Measurements from ENCODE around the gene GPR32. TPM values are rescaled to one million over a fixed set of nuclear protein-coding genes. Genes with fewer than 3 reads are reported as not detected.
"Not testable (repeated sequence)": the region's sequence is repeated elsewhere in the genome, so short reads cannot be mapped to it uniquely, and the experiment has no call there.

The GPR32 gene
- total RNA-seq, 1 donor from 2014 or later: not detected

DNA sequence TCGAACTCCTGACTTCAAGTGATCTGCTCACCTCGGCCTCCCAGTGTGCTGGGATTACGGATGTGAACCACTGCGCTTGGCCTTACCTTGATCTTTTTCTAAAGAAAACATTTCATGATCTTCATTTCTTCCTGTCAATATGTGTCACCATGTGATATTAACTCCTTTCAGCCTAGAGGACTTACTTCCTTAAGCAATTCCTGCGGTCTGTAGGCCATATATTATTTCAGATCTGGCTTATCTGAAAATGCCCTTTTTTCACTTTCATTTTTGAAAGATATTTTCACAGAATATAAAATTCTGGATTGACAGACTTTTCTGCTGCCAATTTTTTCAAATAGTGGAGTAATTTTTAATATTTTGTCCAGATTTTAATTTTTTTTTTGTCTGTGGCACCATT lies 2.0 kb upstream of the GPR32 start:
- intact Hi-C loops (cut with DNase I): no loop called here
- no peak for DNase-seq
- TF ChIP-seq, protein P1, sequence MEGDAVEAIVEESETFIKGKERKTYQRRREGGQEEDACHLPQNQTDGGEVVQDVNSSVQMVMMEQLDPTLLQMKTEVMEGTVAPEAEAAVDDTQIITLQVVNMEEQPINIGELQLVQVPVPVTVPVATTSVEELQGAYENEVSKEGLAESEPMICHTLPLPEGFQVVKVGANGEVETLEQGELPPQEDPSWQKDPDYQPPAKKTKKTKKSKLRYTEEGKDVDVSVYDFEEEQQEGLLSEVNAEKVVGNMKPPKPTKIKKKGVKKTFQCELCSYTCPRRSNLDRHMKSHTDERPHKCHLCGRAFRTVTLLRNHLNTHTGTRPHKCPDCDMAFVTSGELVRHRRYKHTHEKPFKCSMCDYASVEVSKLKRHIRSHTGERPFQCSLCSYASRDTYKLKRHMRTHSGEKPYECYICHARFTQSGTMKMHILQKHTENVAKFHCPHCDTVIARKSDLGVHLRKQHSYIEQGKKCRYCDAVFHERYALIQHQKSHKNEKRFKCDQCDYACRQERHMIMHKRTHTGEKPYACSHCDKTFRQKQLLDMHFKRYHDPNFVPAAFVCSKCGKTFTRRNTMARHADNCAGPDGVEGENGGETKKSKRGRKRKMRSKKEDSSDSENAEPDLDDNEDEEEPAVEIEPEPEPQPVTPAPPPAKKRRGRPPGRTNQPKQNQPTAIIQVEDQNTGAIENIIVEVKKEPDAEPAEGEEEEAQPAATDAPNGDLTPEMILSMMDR (IDR thresholded peaks at IDR 0.05): no peak
- Histone ChIP-seq H3K4me1 (no peaks in the 10 kb centered on the region), H3K36me3 (no peaks in the 10 kb centered on the region), H3K27me3 (peaks cover 7% of the 10 kb centered on the region), H3K27ac (no peak overlapping the region), H3K4me3 (no peak overlapping the region), H3K9me3 (no peaks in the 10 kb centered on the region)
- no peak for ATAC-seq

DNA sequence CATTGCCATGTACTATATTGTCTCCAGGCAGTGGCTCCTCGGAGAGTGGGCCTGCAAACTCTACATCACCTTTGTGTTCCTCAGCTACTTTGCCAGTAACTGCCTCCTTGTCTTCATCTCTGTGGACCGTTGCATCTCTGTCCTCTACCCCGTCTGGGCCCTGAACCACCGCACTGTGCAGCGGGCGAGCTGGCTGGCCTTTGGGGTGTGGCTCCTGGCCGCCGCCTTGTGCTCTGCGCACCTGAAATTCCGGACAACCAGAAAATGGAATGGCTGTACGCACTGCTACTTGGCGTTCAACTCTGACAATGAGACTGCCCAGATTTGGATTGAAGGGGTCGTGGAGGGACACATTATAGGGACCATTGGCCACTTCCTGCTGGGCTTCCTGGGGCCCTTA lies 624 bp downstream of the GPR32 start:
- peaks cover 7% of the 10 kb centered on the region for H3K27me3 ChIP-seq
- TF ChIP-seq, protein P1 (IDR thresholded peaks at IDR 0.05): no peak
- no peak for DNase-seq

DNA sequence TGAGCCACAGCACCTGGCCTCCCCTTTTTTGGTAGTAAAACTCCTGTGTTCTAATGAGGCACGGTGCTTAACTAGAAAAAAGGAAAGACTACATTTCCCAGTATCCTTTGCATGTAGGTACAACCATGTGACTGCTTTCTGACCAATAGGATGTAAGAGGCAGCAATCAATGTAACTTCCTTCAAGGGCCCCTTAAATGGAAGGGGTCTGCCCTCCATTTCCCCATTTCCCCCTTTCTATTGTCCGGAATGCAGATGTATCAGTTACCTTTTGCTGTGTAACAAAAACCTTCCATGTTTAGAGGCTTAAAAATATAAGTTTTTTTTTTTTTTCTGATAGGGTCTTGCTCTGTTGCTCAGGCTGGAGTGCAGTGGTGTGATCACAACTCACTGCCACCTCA lies 2.2 kb downstream of the GPR32 start:
- no peak overlapping the region for H3K27ac ChIP-seq
- no peak for DNase-seq
- H3K9me3 ChIP-seq: no peaks in the 10 kb centered on the region
- intact Hi-C loops (cut with DNase I): no loop called here
- H3K4me3 ChIP-seq: no peak overlapping the region
- TF ChIP-seq, protein P1 (IDR thresholded peaks at IDR 0.05): no peak
- H3K36me3 ChIP-seq: no peaks in the 10 kb centered on the region
- no peak for ATAC-seq
- peaks cover 17% of the 10 kb centered on the region for H3K27me3 ChIP-seq
- H3K4me1 ChIP-seq: no peaks in the 10 kb centered on the region

More for the DNA sequence above, 624 bp downstream of the GPR32 start:
- ATAC-seq: no peak
- no peaks in the 10 kb centered on the region for H3K4me1 ChIP-seq
- no peak overlapping the region for H3K27ac ChIP-seq
- intact Hi-C loops (cut with DNase I): no loop called here
- H3K4me3 ChIP-seq: no peak overlapping the region
- H3K9me3 ChIP-seq: no peaks in the 10 kb centered on the region
- H3K36me3 ChIP-seq: no peaks in the 10 kb centered on the region

DNA sequence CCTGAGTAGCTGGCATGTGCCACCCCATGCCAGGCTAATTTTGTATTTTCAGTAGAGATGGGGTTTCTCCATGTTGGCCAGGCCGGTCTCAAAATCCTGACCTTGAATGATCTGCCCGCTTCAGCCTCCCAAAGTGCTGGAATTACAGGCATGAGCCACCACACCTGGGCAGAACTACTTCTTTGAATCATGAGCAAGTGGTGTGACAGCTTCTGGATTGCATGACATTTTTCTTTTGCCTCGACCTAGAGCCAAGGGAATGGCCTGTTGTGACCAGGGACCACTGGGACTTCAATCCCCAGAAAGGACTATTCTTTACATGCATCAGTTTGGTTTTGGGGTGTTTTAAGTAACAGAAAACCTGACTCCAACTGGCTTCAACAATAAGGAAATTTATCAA lies 2.6 kb downstream of the GPR32 start:
- peaks cover 22% of the 10 kb centered on the region for H3K27me3 ChIP-seq
- intact Hi-C loops (cut with DNase I): not testable (repeated sequence)

DNA sequence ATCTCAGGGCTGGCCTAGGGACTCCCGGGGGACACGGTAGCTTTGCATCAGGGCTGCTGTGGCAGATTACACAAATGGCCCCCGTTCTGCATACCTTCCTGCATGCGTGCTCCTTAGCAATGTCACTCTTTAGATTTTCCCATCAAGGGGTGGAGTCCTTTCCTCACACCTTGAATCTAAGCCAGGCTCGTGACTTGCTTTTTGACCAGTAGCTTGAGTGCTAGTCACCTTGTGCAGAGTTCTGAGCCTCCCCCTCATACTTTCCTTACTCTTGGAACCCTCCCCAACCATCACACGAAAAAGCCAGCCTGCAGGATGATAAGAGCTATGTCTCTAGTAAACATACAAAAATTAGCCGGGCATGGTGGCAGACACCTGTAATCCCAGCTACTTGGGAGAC lies 3.2 kb downstream of the GPR32 start:
- not testable (repeated sequence) for ATAC-seq

More for the DNA sequence above, 2.6 kb downstream of the GPR32 start:
- not testable (repeated sequence) for H3K27ac ChIP-seq, DNase-seq, H3K9me3 ChIP-seq, H3K4me1 ChIP-seq, ATAC-seq, H3K36me3 ChIP-seq, H3K4me3 ChIP-seq

DNA sequence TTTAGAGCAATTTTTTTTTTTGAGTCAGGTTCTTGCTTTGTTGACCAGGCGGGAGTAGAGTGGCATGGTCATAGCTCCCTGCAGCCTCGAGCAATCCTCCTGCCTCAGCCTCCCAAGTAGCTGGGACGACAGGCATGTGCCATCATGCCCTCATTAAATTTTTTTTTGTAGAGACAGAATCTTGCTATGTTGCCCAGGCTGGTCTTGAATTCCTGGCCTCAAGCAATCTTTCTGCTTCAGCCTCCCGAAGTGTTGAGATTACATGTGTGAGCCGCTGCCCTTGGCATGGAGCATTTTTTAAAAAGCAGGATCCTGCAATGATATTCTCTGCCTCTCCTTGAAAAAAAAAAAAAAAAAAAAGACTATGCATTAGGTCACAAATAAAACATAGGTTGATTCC lies 5.9 kb downstream of the GPR32 start:
- Histone ChIP-seq H3K27me3 (peaks cover 46% of the 10 kb centered on the region), H3K4me1 (peaks cover 5% of the 10 kb centered on the region), H3K9me3 (no peaks in the 10 kb centered on the region), H3K36me3 (no peaks in the 10 kb centered on the region), H3K27ac (no peak overlapping the region), H3K4me3 (no peak overlapping the region)
- intact Hi-C loops (cut with DNase I): no loop called here
- TF ChIP-seq, protein P1 (IDR thresholded peaks at IDR 0.05): no peak
- no peak for ATAC-seq
- DNase-seq: no peak

More for the DNA sequence above, 3.2 kb downstream of the GPR32 start:
- DNase-seq; H3K4me3 ChIP-seq; H3K9me3 ChIP-seq; H3K4me1 ChIP-seq; H3K36me3 ChIP-seq; intact Hi-C loops (cut with DNase I); H3K27ac ChIP-seq: not testable (repeated sequence)
- peaks cover 27% of the 10 kb centered on the region for H3K27me3 ChIP-seq

DNA sequence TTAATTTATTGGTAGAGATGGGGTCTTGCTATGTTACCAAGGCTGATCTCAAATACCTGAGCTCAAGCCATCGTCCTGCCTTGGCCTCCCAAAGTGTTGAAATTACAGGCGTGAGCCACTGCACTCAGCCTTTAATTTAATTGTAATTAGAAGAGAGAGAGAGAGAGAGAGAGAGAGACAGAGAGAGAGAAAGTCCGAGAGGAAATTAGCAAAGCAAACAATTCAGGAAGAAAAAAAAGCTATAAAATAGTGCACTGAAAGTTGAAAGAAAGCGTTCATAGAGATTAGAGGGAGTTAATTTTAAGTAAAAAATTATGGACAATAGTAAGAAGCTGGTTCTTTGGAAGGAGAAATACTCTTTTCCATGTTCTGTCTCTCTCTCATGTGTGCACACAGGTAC lies 7.0 kb downstream of the GPR32 start:
- DNase-seq (no peak), ATAC-seq (no peak)
- no peak overlapping the region for H3K4me3 ChIP-seq
- H3K4me1 ChIP-seq: peaks cover 5% of the 10 kb centered on the region
- no peaks in the 10 kb centered on the region for H3K9me3 ChIP-seq
- H3K36me3 ChIP-seq: no peaks in the 10 kb centered on the region
- peaks cover 52% of the 10 kb centered on the region for H3K27me3 ChIP-seq
- intact Hi-C loops (cut with DNase I): no loop called here
- no peak overlapping the region for H3K27ac ChIP-seq
- TF ChIP-seq, protein P1 (IDR thresholded peaks at IDR 0.05): no peak
